Astrocyte (in vitro differentiated cells and primary cell): ENCODE results near the gene OXER1. TPM values are rescaled to one million over a fixed set of nuclear protein-coding genes. Genes with fewer than 3 reads are reported as not detected.
A peak's percentile ranks its signal among the peaks of the same experiment; 100 is the strongest.

Experiments
- DNase-seq: peaks from one replicate; pipeline ENCODE4 v3.0.0-alpha.2; 2010; ENCODE audit warnings: low read depth
- FAIRE-seq: peaks from 2 replicates; lab custom pipeline; 2011; peaks lifted over from hg19 to GRCh38; lab: Jason Lieb, UNC
- H2AFZ ChIP-seq: 2 replicates; pipeline ENCODE4 v1.6.0; 2012; ENCODE audit warnings: low read depth, low read length, inconsistent platforms
- H3K27ac ChIP-seq: 2 replicates; pipeline ENCODE4 v1.5.1; 2011; ENCODE audit warnings: low read depth, low read length, inconsistent platforms
- H3K27me3 ChIP-seq: 2 replicates; pipeline ENCODE4 v1.6.0; 2011; ENCODE audit warnings: low read length, inconsistent platforms; ENCODE audit not compliant: insufficient read depth
- H3K36me3 ChIP-seq: 2 replicates; pipeline ENCODE4 v1.5.1; 2011; ENCODE audit warnings: low read length, inconsistent platforms; ENCODE audit not compliant: insufficient read depth
- H3K4me1 ChIP-seq: 2 replicates; pipeline ENCODE4 v1.5.1; 2011; ENCODE audit warnings: low read length, inconsistent platforms; ENCODE audit not compliant: insufficient read depth
- H3K4me2 ChIP-seq: 2 replicates; pipeline ENCODE4 v1.6.0; 2012; ENCODE audit warnings: low read length, inconsistent platforms
- H3K4me3 ChIP-seq: 2 replicates; pipeline ENCODE4 v1.5.1; 2011; ENCODE audit warnings: low read depth, mild to moderate bottlenecking, low read length, inconsistent platforms; ENCODE audit not compliant: insufficient read depth
- H3K79me2 ChIP-seq: 2 replicates; pipeline ENCODE4 v1.6.0; 2012; ENCODE audit warnings: mild to moderate bottlenecking, low read length, inconsistent platforms; ENCODE audit not compliant: insufficient read depth
- H3K9ac ChIP-seq: 2 replicates; pipeline ENCODE4 v1.6.0; 2012; ENCODE audit warnings: mild to moderate bottlenecking, low read length, inconsistent platforms
- H3K9me3 ChIP-seq: 2 replicates; pipeline ENCODE4 v1.5.1; 2012; ENCODE audit warnings: low read depth, mild to moderate bottlenecking, low read length, inconsistent platforms; ENCODE audit not compliant: insufficient read depth
- H4K20me1 ChIP-seq: 2 replicates; pipeline ENCODE4 v1.6.0; 2012; ENCODE audit warnings: low read length, inconsistent platforms; ENCODE audit not compliant: insufficient read depth
- H3K27ac Mint-ChIP-seq: one replicate; pipeline ENCODE4 v1.8.0; 2021; ENCODE audit warnings: mild to moderate bottlenecking, mixed read lengths; ENCODE audit not compliant: unreplicated experiment
- H3K27me3 Mint-ChIP-seq: one replicate; pipeline ENCODE4 v1.8.0; 2021; ENCODE audit warnings: low read depth, mixed read lengths; ENCODE audit not compliant: unreplicated experiment
- H3K36me3 Mint-ChIP-seq: one replicate; pipeline ENCODE4 v1.8.0; 2021; ENCODE audit warnings: low read depth, mixed read lengths; ENCODE audit not compliant: unreplicated experiment
- H3K4me1 Mint-ChIP-seq: one replicate; pipeline ENCODE4 v1.8.0; 2021; ENCODE audit warnings: low read depth, mixed read lengths; ENCODE audit not compliant: unreplicated experiment
- H3K4me3 Mint-ChIP-seq: one replicate; pipeline ENCODE4 v1.8.0; 2021; ENCODE audit warnings: mild to moderate bottlenecking, moderate library complexity, mixed read lengths; ENCODE audit not compliant: unreplicated experiment
- H3K9me3 Mint-ChIP-seq: one replicate; pipeline ENCODE4 v1.8.0; 2021; ENCODE audit warnings: mild to moderate bottlenecking, mixed read lengths; ENCODE audit not compliant: unreplicated experiment
- CTCF ChIP-seq: IDR thresholded peaks from 2 replicates; pipeline ENCODE4 v1.5.1; 2011; ENCODE audit warnings: low read depth, mild to moderate bottlenecking, inconsistent platforms, low read length, moderate library complexity; ENCODE audit not compliant: insufficient read depth
- EZH2 ChIP-seq: IDR thresholded peaks from 2 replicates; pipeline ENCODE4 v1.6.1; 2012; ENCODE audit warnings: mild to moderate bottlenecking, low read length, inconsistent platforms; ENCODE audit not compliant: insufficient read depth
- total RNA-seq: library from RNA; stranded (reverse); gene quantifications from 2 replicates; pipeline ENCODE4 v1.2.1, GENCODE V29; 2021

The OXER1 gene
- total RNA-seq, 1 donor from 2014 or later = 0.39 TPM

- Histone ChIP-seq H3K9me3 (no peaks in the 10 kb centered on the region), H3K4me3 (no peak overlapping the region), H2AFZ (no peak overlapping the region), H3K4me2 (no peak overlapping the region), H3K27me3 (no peaks in the 10 kb centered on the region), H3K9ac (no peak overlapping the region), H3K4me1 (no peaks in the 10 kb centered on the region), H3K79me2 (no peaks in the 10 kb centered on the region), H3K36me3 (no peaks in the 10 kb centered on the region), H4K20me1 (no peaks in the 10 kb centered on the region), H3K27ac (no peak overlapping the region)
- Mint-ChIP-seq H3K4me1 (peaks cover 10% of the 10 kb centered on the region), H3K27me3 (no peaks in the 10 kb centered on the region), H3K9me3 (no peaks in the 10 kb centered on the region), H3K36me3 (peaks cover 7% of the 10 kb centered on the region), H3K27ac (peak overlapping the region; percentile 42), H3K4me3 (no peak overlapping the region)
- TF ChIP-seq CTCF (no peak), EZH2 (no peak)
- no peak for FAIRE-seq
- DNase-seq = no peak
Observed at GRCh38 chr2:42744545-42745082, 19.3 kb downstream of the OXER1 start.

- Histone ChIP-seq H3K9ac (no peak overlapping the region), H3K79me2 (no peaks in the 10 kb centered on the region), H3K36me3 (no peaks in the 10 kb centered on the region), H3K27me3 (no peaks in the 10 kb centered on the region), H4K20me1 (no peaks in the 10 kb centered on the region), H3K4me3 (no peak overlapping the region), H3K4me1 (no peaks in the 10 kb centered on the region), H3K9me3 (no peaks in the 10 kb centered on the region), H3K4me2 (no peak overlapping the region), H3K27ac (no peak overlapping the region), H2AFZ (no peak overlapping the region)
- FAIRE-seq (no peak), DNase-seq (no peak)
- TF ChIP-seq CTCF (no peak), EZH2 (no peak)
- Mint-ChIP-seq H3K4me1 (peaks cover 10% of the 10 kb centered on the region), H3K9me3 (peaks cover 3% of the 10 kb centered on the region), H3K4me3 (no peak overlapping the region), H3K36me3 (peaks cover 8% of the 10 kb centered on the region), H3K27me3 (no peaks in the 10 kb centered on the region), H3K27ac (no peak overlapping the region)
Observed at GRCh38 chr2:42743659-42743990, 20.3 kb downstream of the OXER1 start.

GRCh38 chr2:42742740-42743658 lies 20.9 kb downstream of the OXER1 start:
- Mint-ChIP-seq H3K4me3 (no peak overlapping the region), H3K9me3 (peaks cover 4% of the 10 kb centered on the region)
- no peaks in the 10 kb centered on the region for H3K9me3 ChIP-seq

More at GRCh38 chr2:42742740-42743658, 20.9 kb downstream of the OXER1 start:
- peaks cover 10% of the 10 kb centered on the region for H3K4me1 Mint-ChIP-seq
- H3K4me2 ChIP-seq = no peak overlapping the region
- H3K36me3 ChIP-seq = no peaks in the 10 kb centered on the region
- H3K27me3 Mint-ChIP-seq = no peaks in the 10 kb centered on the region
- H3K4me1 ChIP-seq = no peaks in the 10 kb centered on the region
- FAIRE-seq (no peak), DNase-seq (no peak)
- H3K27me3 ChIP-seq = no peaks in the 10 kb centered on the region
- no peaks in the 10 kb centered on the region for H4K20me1 ChIP-seq
- H3K4me3 ChIP-seq = no peak overlapping the region
- H3K79me2 ChIP-seq = no peaks in the 10 kb centered on the region
- TF ChIP-seq CTCF = no peak
- no peak for TF ChIP-seq EZH2
- H2AFZ ChIP-seq = no peak overlapping the region
- H3K36me3 Mint-ChIP-seq = peaks cover 9% of the 10 kb centered on the region
- no peak overlapping the region for H3K27ac Mint-ChIP-seq
- H3K9ac ChIP-seq = no peak overlapping the region
- H3K27ac ChIP-seq = no peak overlapping the region
